ENCODE results near the gene VPS51.

VPS51 gene

DNA sequence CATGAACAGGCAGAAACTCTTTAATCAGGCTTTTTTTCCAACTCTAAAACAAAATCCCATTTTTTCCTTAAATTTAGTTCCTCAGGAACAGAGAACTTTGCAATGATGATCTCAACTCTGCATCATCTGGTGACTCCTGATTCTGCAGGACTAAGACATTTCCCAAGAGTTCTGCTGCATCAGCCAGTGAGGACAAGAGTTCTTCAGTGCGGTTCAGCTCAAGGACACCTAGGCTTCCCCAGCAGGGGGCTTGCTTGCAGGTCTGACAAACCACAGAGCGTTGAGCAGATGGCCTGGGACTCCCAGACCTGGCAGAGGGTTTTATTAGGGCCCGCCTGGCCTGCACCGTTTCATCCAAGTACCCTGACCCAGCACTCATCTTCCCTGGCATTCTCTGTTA lies 18.6 kb upstream of the VPS51 start:
- DNase-seq: no peak

DNA sequence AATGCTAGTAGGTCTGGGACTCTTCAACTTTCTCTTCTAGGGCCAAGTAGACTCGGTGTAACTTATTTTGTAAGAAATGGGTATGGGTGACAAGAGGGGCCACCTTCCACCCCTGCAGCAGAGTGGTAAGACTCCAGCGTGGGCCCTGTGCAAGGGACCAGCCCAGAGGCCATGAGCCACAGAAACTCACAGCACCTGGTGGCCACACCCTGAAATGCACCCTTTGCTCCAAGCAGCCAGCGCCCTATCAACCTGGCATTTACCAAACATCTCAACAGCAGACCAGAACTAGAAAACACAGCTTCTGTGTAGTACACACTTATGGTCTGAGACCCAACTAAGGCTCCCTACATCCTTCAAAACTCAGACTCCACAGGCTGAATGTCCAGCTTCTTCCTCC lies 17.9 kb upstream of the VPS51 start:
- no peak for DNase-seq

DNA sequence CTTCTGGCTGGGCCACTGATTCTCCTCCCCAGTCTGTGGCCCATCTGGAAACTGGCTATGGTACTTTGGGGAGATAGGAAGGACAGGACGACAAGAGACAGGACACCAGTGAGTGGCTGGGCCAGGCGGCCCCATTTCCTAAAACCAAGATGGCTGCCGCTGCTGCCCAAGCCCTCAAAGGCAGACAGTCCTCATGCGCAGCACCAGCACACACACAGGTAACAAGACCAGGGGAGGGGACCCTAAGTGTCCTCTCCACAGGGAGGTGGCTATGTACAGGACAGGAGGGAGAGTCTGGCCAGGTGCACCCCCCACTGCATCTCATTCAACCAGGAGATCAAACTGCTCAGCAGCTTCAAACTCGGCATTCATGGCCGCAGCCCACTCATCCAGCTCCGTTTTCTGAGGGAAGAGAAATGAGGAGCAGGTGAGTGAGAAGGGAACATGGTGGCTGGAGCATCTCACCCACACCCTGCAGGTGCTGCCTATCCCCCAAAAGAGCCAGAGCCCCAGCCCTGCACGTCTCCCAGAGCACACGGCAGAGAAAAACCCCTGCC lies 17.1 kb upstream of the VPS51 start:
- DNase-seq: no peak

DNA sequence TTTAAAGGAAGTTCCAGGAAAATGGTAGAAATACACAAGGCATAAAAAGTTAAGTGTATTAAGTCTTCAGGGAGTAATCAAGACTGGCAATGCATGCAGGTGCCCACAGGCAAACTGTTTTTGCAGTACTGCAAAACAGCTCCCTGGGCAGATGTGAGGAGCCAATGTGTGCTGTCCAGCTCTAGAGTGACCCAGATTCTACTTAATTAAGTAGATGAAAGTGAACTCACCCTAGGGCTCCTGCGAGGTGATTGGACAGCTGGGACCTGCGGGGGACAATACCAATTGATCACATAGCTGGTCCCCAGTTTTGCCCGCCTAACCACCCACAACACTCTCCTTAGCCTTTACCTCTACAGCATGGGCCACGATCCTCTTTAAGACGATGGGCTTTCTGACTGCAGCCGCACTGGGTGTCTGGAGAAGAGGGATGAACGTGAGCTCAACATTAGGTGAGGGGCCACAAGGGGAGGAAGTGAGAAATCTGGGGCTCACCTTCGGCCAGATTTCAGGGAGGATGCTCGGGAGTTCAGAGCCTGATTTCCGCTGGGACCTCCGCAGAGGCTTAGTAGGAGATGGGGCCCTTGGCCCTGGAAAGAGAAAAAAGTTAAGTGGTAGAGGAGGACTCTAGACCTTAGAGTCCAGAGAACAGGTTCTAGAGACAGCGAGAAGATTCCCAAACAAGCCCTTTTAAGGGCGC lies 12.7 kb upstream of the VPS51 start:
- DNase-seq: no peak

DNA sequence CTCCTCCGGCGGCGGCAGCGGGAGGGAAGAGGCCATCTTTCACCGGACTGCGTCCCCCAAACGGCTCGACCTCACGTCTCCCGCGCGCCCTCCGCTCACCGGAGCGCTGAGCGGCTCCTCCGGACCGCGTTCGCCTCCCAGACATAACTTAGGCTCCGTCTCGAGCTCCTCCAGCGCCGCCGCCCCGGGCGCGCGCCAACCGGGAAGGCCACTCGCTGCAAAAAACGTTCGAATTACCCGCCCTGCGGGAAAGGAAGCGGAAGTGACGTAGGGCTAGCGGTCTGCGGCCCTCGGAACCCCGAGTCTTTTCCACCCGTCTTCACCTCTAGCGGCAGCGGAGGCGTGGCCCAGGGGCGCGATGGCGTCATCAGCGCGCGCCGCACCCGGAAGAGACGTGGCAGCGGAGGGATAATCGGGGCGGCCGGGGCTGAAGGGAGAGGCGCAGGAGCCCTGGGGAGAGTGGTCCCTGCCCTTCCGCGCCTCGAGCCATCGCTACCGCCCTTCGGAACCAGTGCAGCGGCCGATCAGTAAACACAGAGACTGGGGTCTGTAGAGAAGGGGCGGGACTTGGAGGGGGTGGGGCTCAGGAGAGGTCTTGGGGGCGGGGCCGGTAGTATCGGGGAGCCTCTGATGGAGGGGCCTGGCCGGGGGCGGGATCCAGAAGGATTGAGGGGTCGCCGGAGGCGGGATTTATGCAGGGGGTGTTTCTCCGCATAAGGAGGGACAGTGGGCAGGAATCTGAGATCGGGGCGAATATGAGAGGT lies 12.0 kb upstream of the VPS51 start, which contains the start of the genes CDCA5 and ZFPL1:
Gene CDCA5, minus strand, starts transcription at position 207 of the 764 bp plus-strand sequence. Its CDS starts 62 bp downstream, at position 145.
Gene ZFPL1, plus strand, starts transcription at position 389 of the 764 bp plus-strand sequence. CDS start 477 bp downstream, outside the sequence.
- DNase-seq: peak; percentile 98

DNA sequence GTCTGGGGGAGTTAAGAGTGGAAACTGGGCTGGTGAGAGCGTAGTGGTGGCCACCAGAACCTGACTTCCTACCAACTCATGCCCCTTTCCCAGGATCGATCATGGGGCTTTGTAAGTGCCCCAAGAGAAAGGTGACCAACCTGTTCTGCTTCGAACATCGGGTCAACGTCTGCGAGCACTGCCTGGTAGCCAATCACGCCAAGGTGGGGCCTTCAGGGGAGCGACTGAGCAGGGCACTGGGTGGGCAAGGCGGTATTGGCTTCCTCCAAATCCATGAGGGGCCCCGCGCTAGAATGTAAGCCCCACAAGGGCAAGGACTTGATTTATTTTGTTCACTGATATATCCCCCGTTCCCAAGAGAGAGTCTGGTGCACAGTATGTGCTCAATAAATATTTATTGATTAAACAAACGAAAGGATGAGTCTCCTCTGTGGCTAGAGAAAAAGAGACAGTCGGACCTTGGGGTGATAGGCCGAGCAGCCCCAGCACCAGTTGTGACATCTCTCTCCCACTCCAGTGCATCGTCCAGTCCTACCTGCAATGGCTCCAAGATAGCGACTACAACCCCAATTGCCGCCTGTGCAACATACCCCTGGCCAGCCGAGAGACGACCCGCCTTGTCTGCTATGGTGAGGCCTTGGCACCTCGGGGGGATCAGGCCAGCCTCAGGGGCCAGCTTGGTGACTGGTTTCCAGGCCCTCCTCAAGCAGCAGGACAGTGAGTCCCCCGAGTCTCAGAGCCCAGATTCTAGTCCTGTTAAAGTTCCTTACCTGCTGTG lies 11.2 kb upstream of the VPS51 start:
- DNase-seq: no peak

- DNase-seq: no peak
These were observed 10.6 kb upstream of the VPS51 start for GRCh38 chr11:65085446-65085845.

- no peak for DNase-seq
These were observed 9.2 kb upstream of the VPS51 start for GRCh38 chr11:65086809-65087208.

GRCh38 chr11:65087216-65087615 lies 8.8 kb upstream of the VPS51 start:
- no peak for DNase-seq

DNA sequence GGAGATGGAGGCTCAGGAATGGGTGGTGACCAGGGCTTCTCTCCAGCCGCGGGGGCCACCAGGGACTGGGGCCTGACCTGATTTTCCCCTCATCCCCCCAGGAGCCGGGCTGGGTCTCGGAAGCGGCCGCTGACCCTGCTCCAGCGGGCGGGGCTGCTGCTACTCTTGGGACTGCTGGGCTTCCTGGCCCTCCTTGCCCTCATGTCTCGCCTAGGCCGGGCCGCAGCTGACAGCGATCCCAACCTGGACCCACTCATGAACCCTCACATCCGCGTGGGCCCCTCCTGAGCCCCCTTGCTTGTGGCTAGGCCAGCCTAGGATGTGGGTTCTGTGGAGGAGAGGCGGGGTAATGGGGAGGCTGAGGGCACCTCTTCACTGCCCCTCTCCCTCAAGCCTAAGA lies 8.2 kb upstream of the VPS51 start:
- DNase-seq: no peak

DNA sequence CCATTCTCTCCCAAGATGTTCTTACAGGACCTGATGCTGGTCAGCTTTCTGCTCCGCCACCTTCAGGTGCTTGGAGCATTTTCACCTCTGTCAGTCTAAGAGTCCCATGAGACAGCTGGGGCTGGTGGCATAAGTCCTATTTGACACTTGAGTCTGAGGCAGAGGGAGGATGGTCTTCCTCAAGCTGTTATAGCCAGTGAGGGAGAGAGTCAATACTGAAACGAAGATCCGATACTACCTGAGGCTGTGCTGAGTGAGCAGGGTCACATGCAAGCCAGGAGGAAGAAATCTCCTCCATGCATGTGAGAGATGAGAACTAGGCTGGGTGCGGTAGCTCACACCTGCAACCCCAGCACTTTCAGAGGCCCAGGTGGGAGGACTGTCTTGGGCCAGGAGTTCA lies 6.4 kb upstream of the VPS51 start:
- no peak for DNase-seq

DNA sequence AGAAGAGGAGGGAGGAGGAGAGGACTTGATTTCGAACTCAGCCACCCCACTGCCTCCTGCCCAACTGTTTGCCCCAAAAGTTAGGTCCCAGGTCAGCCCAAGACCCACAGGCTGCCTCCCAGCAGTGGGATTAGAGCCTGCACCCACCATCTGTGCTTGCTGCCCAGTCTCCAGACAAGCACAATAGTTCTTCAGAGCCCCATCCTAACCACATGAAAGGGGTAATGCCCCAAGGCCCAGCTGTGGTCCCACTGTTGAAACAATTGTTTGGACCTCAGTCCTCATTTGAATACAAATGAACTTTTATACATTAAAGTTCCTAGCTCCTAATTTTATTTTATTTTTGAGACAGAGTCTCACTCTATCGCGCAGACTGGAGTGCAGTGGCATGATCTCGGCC lies 5.4 kb upstream of the VPS51 start:
- no peak for DNase-seq

DNA sequence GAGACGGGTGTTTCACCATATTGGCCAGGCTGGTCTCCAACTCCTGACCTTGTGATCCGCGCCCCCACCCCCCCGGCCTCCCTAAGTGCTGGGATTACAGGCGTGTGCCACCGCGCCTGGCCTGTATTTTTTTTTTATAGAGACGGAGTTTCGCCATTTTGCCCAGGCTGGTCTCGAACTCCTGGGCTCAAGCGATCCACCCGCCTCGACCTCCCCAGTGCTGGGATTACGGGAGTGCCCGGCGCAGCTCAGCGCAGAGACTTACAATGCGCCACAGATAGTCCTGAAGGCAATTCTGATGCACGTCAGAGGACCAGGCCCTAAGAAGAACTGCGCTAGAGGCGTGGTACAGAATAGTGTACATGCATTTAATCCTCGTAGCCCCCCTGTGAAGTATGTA lies 587 bp upstream of the VPS51 start:
- DNase-seq: no peak

DNA sequence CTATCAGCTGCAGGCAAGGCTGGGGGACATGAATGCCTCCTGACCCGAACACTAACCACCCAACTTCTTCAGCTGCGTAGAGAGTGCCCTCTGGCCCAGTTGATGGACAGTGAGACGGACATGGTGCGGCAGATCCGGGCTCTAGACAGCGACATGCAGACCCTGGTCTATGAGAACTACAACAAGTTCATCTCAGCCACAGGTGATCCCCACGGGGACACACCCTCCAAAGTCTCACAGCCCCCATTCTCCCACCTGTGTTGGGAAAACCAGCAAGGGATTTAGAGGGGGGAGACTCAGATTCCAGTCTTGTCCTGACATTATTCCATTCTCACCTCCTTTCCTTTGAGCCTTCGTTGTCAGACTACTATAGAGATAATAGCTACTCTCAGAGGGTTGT lies 912 bp downstream of the VPS51 start:
- DNase-seq: no peak

DNA sequence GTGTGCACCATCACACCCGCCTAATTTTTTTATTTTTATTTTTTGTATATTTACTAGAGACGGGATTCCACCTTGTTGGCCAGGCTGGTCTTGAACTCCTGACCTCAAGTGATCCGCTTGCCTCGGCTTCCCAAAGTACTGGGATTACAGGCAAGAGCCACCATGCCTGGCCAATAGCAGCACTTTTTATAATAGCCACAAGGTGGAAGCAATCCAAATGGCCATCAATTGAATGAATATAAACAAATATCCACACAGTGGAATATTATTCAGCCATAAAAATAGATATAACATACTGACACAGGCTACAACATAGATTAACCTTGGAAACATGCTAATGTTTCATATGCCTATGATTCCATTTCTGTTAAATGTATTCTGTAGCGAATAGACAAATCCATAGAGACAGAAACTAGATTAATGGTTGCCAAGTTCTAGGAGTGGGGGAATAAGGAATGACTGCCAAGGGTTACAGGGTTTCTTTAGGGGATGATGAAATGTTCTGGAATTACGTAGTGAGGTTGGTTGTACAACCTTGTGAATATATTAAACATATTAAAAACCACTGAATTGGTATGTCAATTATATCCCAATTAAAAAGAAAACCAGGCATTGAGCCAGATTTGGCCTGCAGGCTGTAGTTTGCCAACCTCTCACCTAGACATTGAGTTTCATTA lies 4.8 kb downstream of the VPS51 start:
- no peak for DNase-seq

DNA sequence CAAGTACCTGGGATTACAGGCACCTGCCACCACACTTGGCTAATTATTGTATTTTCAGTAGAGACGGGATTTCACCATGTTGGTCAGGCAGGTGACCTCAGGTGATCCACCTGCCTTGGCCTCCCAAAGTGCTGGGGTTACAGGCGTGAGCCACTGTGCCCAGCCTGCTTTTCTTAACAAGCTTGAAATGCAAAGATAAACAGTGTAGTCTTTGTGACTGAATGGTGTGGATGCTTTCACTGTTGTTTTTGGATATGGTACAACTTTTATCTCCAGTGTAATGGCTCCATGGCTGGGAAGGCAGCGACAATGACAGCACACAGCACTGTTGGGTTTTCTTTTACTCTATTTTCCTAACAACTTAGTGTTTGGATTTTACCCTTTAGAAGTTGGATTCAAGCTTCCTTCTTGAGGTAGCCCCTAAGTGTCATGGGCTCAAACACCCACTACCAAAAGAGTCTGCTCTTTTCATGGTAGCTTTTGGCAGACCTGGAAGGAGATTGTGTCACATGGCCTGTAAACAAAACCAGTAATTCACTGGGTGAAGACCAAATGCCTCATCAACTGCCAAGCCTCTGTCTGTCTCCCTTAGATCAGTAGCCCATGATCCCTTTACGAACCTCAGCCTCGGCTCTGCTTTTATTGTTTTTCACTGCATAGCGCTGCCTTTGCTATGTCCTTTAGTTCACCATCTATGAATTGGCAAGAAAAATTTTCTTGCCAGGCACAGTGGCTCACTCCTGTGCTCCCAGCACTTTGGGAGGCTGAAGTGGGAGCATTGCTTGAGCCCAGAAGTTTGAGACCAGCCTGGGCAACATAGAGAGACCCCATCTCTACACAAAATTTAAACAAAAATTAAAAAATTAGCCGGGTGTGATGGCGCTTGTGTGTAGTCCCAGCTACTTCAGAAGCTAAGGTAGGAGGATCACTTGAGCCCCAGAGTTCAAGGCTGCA lies 6.4 kb downstream of the VPS51 start:
- DNase-seq: no peak

- DNase-seq: no peak
These were observed 7.5 kb downstream of the VPS51 start for GRCh38 chr11:65103476-65103875.

- no peak for DNase-seq
These were observed 8.6 kb downstream of the VPS51 start for GRCh38 chr11:65104628-65105027.

DNA sequence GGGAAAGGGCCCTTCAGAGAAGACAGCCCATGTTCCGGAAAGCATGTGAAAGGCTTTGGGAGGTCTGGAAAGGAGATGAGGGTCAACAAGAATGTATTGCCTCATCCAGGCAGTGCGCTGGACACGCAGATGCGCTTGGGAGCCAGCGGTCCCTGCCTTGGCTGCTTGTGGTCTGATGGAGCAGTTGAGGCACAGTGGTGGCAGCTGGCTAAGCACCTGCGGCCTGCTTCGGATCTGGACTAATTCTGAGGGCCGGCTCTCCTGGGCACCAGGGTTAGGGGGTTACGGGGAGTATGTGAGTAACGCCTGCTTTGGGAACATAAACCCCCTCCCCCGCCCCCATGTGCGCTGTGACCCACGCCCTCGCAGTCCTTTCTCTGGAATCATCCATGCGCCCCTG lies 11.1 kb downstream of the VPS51 start:
- DNase-seq: no peak

GRCh38 chr11:65107751-65108468 lies 11.9 kb downstream of the VPS51 start:
- no peak for DNase-seq
